GM19351 (cell line): ENCODE data around the gene AVPI1.
A peak's percentile ranks its signal among the peaks of the same experiment; 100 is the strongest.
"Not testable (repeated sequence)": the region's sequence is repeated elsewhere in the genome, so short reads cannot be mapped to it uniquely, and the experiment has no call there.

Source experiments
- ATAC-seq: cut with Tn5 transposase; IDR thresholded peaks from one replicate; pipeline ENCODE4 v1.9.1; 2021; ENCODE audit warnings: mild to moderate bottlenecking, moderate library complexity; ENCODE audit not compliant: unreplicated experiment

Gene AVPI1

DNA sequence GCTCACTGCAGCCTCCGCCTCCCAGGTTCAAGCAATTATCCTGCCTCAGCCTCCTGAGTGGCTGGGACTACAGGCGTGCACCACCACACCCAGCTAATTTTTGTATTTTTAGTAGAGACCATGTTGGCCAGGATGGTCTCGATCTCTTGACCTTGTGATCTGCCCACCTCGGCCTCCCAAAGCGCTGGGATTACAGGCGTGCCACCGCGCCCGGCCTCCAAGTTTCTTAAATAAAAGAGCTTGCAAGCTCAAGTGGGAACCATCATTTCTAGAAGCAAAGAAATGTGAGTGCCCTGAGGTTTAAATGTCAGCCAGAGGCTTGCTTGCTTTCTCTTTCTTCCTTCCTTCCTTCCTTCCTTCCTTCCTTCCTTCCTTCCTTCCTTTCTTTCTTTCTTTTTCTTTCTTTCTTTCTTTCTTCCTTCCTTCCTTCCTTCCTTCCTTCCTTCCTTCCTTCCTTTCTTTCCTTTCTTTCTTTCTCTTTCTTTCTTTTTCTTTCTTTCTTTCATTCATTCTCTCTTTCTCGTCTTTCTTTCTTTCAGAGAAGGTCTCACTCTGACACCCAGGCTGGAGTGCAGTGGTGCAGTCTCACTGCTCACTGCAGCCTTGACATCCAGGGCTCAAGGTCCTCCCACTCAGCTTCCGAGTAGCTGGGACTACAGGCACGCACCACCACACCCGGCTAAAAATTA, 44.4 kb downstream of the AVPI1 start:
- not testable (repeated sequence) for ATAC-seq

DNA sequence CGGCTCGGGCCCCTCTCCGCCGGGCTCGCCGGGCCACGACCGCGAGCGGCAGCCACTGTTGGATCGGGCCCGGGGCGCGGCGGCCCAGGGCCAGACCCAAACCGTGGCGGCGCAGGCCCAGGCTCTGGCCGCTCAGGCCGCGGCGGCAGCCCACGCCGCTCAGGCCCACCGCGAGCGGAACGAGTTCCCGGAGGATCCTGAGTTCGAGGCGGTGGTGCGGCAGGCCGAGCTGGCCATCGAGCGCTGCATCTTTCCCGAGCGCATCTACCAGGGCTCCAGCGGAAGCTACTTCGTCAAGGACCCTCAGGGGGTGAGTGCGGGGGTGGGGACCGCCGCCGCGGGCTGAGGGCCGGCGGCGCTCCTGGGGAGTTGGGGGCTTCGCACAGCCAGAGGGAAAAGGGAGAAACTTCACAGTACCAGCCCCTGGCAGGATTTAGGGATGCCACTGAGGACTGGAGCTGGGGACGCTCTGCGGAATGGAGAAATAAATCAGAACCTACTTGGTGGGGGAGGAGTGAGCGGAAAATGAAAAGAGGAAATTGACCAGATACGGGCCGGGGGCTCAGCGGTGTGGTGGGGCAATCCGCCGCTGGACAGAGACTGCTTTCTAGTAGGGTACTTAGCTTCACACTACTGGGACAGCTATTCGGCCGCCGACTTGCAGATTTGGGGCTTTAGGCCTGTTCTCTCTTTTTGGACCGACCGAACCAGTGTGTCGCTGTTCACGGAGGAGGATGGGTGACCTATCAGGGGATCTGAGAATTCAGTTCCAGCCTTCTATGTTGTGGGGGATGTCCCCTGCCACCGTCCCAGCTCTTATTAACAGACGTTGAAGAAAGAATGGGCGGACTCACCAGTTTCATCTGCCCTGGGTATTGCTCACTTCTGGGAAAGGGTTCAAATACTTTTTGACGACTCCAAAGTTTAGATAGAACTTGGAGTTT, 45.9 kb downstream of the AVPI1 start:
- peak; percentile 25 for ATAC-seq

DNA sequence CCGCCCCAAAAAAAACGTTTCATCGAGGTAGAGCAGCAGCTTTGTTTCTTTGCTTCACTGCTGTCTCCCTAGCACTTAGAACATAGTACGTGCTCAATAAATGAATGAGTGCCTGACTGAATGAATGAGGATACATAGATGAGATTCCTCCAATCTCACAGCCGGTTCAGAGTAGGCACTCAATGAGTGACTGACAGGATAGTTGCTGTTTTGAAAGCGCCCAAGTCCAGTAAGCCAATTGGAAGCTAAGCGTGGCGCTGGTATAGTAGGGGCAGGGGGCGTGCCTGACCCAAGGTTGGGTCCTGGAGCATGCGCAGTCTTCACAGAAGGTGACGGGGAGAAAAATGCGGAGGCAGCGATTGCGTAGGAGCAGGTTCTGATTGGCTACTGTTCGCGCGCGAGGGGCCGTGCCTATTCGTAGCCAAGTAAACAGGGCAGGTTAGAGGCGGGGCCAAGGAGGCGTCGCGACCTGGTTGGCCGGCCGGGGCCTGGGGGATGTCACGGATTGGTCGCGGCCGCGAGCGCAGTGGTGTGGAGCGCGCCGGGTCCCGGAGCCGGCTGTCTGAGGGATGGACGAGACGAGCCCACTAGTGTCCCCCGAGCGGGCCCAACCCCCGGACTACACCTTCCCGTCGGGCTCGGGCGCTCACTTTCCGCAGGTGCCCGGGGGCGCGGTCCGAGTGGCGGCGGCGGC, 46.7 kb downstream of the AVPI1 start, which contains the start of gene PI4K2A:
PI4K2A (plus strand) TSS at position 498 of the 694 bp plus-strand sequence; CDS start at position 570, 72 bp downstream.
- ATAC-seq = peak; percentile 98

DNA sequence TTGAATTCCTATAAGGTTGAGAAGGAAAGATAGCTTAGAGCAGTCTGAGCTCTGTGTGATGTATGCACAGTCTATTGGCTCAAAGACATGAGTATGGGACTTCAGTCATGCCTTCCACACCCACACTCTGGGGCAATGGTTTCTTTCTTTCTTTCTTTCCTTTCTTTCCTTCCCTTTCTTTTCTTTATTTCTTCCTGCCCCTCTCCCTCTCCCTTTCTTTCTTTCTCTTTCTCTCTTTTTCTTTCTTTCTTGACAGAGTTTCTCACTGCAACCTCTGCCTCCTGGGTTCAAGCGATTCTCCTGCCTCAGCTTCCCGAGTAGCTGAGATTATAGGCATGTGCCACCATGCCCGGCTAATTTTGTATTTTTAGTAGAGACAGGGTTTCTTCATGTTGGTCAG, 48.0 kb downstream of the AVPI1 start:
- ATAC-seq = not testable (repeated sequence)

DNA sequence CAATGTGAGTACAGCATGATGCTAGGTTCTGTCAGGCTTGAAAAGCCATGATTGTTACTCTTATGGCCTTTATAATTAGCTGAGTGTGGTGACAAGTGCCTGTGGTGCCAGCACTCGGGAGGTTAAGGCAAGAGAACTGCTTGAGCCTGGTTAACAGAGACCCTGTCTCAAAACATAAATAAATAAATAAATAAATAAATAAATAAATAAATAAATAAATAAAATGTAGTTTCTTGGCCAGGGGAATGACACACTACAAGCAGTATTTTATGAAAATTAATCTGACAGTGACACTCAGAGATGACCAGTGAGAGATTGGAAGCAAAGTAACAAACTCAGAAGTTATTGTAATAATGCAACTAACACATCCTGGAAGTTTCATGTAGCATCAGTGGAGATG, 51.5 kb downstream of the AVPI1 start:
- ATAC-seq = no peak

DNA sequence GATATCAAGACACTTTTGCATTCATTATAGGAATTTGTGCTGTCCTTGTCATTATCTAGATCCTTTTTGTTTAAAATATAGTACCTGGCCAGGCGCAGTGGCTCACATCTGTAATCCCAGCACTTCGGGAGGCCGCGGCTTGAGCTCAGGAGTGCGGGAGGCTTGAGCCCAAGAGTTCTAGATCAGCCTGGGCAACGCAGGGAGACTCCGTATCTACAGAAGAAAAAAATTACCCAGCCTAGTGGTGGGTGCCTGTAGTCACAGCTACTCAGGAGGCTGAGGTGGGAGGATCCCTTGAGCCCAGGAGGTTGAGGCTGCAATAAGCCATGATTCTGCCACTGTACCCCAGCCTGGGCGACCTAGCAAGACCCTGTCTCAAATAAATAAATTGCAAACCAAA, 53.1 kb downstream of the AVPI1 start:
- no peak for ATAC-seq

DNA sequence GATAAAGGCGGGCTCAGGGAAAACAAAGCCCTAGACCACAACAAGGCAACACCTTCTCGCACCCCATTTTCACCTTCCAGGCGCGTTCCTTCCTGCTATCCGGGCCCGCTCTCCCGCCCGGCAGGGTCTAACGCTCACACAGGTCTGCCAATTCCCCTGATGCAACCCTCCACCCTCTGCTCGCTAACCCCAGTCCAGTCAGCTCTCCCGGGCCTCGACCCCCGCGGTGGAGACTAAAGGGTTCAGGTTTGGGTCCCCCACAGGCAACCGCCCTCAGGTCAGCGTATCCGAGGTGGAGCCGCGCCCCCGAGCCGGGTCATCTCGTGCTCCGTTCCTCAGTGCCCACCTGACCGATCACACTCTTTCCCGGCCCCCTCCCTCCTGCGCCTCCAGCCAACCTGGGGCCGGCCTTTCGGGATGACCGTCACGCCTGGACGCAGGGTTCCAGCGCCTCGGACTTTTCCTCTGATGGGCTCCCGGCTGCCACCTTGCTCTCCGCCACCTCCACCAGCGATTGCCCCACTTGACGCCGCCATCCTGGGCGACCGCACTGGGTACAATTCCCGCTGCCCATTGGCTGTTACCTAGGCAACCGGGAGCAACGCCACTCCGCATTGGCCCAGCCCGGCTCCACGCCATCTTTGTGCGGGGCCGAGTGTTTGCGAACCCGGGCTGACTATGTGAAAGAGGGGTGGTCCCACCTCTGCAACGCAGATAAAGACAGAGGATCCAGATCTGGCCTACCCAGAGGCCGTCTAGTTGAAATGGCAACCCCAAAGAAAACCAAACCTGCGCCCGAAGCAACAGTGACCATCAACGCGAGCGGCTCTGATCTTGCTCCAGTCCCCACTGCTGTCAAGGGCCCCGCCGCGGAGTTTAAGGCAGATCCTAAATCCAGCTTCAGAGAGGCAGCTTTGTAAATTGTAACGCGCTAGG, 53.8 kb downstream of the AVPI1 start, which contains the start of gene MORN4:
MORN4 (minus strand) TSS at position 552 of the 936 bp plus-strand sequence. CDS start 13,847 bp downstream, outside the sequence.
- ATAC-seq = peak; percentile 100

DNA sequence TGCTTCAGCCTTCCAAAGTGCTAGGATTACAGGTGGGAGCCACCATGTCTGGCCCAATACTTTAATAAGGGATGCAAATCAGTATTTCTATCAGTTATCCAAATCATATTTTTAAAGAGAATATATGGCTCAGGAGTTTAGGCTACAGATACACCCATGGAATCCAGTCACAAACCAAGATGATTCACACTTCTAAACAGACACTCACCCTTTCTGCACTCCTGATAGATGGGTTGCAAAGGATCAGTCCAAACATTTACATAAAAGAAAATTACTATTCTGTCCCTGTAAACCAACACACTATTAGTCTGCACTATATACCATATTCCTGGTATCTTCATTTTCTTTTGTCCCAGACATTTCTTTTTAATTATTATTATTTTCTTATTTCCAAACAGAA, 55.9 kb downstream of the AVPI1 start:
- no peak for ATAC-seq

DNA sequence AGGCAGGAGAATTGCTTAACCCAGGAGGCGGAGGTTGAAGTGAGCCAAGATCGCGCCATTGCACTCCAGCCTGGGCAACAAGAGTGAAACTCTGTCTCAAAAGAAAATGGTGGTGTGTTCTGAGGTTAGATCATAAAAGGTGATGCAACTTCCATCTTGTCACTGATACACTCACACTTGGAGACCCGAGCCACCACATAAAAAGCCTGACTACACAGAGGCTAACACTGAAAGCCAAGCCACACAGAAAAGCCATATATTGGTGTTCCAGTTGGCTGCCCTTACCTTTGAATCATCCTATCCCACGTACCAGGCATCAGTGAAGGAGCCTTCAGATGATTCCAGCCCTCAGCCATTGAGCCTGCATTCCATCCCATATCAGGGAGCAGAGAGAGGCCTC, 57.8 kb downstream of the AVPI1 start:
- no peak for ATAC-seq

DNA sequence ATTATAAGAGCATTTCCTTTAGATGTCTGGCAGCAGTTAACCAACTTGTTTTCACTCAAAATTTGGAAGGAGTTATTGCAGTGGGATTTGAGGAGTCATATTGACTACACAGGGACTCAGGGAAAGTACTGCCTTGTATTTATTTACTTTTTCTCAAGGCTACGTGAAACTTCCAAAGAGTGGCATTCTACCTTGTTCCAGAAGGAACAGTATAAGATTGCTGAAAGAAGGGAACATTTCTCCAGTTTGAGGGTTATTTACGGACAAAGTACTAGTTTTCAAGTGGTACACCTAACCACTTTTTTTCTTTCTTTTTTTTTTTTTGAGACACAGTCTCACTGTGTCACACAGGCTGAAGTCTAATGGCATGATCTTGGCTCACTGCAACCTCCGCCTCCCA, 58.8 kb downstream of the AVPI1 start:
- ATAC-seq = no peak

DNA sequence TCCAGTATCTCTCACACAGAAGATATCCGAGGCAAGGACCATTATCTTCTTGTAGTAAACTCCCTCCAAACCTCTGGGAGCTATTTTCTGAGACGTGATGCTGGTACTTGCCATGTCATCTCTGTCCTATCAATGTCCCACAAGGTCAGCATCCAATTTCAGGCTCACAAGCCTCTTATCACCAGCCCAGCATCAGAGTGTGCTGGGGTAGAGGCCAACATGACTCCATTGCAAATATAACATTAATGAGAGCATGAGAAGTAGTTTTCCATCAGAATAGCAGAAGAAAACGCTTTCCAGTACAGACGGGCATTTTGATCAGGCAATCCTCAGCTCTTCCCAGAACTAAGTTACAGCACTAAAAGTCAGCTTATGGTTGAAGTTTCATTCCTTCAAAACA, 59.3 kb downstream of the AVPI1 start:
- no peak for ATAC-seq
